ENCODE results near the gene GDI1. TPM values are rescaled to one million over a fixed set of nuclear protein-coding genes. Genes with fewer than 3 reads are reported as not detected.

Gene GDI1
- total and polyA plus RNA-seq, 9 of the 15 experiments (the other 6 are each of a cell fraction or from before 2014, with no cell fraction given): 0.97 to 82.6 (median 37.5) TPM

DNA sequence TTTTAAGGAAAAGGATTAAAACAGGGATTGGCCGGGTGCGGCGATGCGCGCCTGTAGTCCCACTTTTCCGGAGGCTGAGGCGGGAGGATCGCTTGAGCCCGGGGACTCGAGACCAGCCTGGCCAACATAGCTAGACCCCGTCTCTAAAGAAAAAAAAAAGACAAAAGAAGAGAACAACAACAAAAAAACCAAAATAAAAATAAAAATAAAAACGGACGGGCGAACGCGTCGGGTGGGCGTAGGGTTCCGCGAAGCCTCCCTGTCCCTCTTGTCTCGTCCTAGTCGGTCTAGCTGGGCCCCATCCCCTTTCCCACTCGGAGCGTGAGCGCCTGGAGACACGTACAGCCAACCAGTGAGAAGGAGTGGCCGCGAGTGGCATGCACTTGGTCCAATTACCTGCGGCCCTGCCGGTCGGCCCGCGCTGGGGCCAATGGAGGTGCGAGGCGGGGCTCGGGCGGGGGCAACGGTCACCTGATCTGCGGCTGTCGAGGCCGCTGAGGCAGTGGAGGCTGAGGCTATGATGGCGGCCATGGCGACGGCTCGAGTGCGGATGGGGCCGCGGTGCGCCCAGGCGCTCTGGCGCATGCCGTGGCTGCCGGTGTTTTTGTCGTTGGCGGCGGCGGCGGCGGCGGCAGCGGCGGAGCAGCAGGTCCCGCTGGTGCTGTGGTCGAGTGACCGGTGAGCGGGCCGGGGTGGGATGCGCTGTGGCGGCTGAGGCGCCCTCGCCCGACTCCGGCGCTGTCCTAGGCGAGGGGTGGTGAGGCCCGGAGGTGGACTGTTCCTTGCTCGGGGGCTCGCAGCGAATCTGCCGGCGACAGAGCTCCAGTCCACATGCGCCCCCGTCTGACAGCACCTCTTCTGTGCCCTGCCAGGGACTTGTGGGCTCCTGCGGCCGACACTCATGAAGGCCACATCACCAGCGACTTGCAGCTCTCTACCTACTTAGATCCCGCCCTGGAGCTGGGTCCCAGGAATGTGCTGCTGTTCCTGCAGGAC, 8.5 kb upstream of the GDI1 start, which contains the start of gene ATP6AP1 (continued):
- TF ChIP-seq, protein P1, sequence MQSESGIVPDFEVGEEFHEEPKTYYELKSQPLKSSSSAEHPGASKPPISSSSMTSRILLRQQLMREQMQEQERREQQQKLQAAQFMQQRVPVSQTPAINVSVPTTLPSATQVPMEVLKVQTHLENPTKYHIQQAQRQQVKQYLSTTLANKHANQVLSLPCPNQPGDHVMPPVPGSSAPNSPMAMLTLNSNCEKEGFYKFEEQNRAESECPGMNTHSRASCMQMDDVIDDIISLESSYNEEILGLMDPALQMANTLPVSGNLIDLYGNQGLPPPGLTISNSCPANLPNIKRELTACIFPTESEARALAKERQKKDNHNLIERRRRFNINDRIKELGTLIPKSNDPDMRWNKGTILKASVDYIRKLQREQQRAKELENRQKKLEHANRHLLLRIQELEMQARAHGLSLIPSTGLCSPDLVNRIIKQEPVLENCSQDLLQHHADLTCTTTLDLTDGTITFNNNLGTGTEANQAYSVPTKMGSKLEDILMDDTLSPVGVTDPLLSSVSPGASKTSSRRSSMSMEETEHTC (IDR thresholded peaks at IDR 0.05): peak; percentile 83; the same call in 1 of the 2 replicates
- TF ChIP-seq RBFOX2 (IDR thresholded peaks at IDR 0.05; ENCODE audit: low read depth, low read length) (peak; percentile 83), CREM (IDR thresholded peaks at IDR 0.05; ENCODE audit: low read depth) (peak; percentile 58; the same call in 1 of the 2 replicates), KAT2B (IDR thresholded peaks at IDR 0.05; ENCODE audit: low read depth, low read length) (no peak), THRAP3 (IDR thresholded peaks at IDR 0.05; ENCODE audit: borderline replicate concordance) (no peak), L3MBTL2 (IDR thresholded peaks at IDR 0.05) (peak; percentile 86), CEBPG (CRISPR knock-in tag; IDR thresholded peaks at IDR 0.05) (no peak), CEBPG (tag; conservative IDR thresholded peaks at IDR 0.05 in 1 of 2, IDR thresholded peaks at IDR 0.05 in 1 of 2) (no peak), LARP7 (IDR thresholded peaks at IDR 0.05) (no peak), SP2 (IDR thresholded peaks at IDR 0.05; ENCODE audit: extremely low read depth, low read depth, low read length, poor library complexity, severe bottlenecking) (peak; percentile 79), RFX1 (IDR thresholded peaks at IDR 0.05) (peak; percentile 62), GABPB1 (CRISPR knock-in tag; IDR thresholded peaks at IDR 0.05) (peak; percentile 63), CTBP1 (IDR thresholded peaks at IDR 0.05; ENCODE audit: borderline replicate concordance) (peak; percentile 40; the same call in 1 of the 2 replicates)
- TF ChIP-seq, protein P2, sequence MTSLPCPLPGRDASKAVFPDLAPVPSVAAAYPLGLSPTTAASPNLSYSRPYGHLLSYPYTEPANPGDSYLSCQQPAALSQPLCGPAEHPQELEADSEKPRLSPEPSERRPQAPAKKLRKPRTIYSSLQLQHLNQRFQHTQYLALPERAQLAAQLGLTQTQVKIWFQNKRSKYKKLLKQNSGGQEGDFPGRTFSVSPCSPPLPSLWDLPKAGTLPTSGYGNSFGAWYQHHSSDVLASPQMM (CRISPR knock-in tag; IDR thresholded peaks at IDR 0.05): no peak
- TF ChIP-seq, protein P3, sequence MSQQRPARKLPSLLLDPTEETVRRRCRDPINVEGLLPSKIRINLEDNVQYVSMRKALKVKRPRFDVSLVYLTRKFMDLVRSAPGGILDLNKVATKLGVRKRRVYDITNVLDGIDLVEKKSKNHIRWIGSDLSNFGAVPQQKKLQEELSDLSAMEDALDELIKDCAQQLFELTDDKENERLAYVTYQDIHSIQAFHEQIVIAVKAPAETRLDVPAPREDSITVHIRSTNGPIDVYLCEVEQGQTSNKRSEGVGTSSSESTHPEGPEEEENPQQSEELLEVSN (IDR thresholded peaks at IDR 0.05; ENCODE audit: borderline replicate concordance in 1 of 2, extremely low read depth in 1 of 2, insufficient read depth in 1 of 2, insufficient read length in 1 of 2, low read depth in 1 of 2, low read length in 1 of 2, poor library complexity in 1 of 2, severe bottlenecking in 1 of 2): peak; percentile 56 to 80
- TF ChIP-seq, protein P4, sequence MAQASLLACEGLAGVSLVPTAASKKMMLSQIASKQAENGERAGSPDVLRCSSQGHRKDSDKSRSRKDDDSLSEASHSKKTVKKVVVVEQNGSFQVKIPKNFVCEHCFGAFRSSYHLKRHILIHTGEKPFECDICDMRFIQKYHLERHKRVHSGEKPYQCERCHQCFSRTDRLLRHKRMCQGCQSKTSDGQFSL (CRISPR knock-in tag; IDR thresholded peaks at IDR 0.05): 0 out of 2 replicates have a peak, but pooled peaks have one; percentile 45
- TF ChIP-seq, protein P4 (tag; IDR thresholded peaks at IDR 0.05): no peak
- TF ChIP-seq, protein P5, sequence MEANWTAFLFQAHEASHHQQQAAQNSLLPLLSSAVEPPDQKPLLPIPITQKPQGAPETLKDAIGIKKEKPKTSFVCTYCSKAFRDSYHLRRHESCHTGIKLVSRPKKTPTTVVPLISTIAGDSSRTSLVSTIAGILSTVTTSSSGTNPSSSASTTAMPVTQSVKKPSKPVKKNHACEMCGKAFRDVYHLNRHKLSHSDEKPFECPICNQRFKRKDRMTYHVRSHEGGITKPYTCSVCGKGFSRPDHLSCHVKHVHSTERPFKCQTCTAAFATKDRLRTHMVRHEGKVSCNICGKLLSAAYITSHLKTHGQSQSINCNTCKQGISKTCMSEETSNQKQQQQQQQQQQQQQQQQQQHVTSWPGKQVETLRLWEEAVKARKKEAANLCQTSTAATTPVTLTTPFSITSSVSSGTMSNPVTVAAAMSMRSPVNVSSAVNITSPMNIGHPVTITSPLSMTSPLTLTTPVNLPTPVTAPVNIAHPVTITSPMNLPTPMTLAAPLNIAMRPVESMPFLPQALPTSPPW (CRISPR knock-in tag; IDR thresholded peaks at IDR 0.05): peak; percentile 90
- TF ChIP-seq, protein P6, sequence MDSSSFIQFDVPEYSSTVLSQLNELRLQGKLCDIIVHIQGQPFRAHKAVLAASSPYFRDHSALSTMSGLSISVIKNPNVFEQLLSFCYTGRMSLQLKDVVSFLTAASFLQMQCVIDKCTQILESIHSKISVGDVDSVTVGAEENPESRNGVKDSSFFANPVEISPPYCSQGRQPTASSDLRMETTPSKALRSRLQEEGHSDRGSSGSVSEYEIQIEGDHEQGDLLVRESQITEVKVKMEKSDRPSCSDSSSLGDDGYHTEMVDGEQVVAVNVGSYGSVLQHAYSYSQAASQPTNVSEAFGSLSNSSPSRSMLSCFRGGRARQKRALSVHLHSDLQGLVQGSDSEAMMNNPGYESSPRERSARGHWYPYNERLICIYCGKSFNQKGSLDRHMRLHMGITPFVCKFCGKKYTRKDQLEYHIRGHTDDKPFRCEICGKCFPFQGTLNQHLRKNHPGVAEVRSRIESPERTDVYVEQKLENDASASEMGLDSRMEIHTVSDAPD (CRISPR knock-in tag; IDR thresholded peaks at IDR 0.05): no peak
